ENCODE results near the gene MBOAT1. TPM values are rescaled to one million over a fixed set of nuclear protein-coding genes. Genes with fewer than 3 reads are reported as not detected.

MBOAT1 gene
- total RNA-seq, 1 donor from 2014 or later, result 10.9 TPM

- no peak overlapping the region for H3K4me3 ChIP-seq (ENCODE audit: low read depth, low read length)
- DNase-seq (ENCODE audit: low read depth), result no peak
- TF ChIP-seq, protein P1, sequence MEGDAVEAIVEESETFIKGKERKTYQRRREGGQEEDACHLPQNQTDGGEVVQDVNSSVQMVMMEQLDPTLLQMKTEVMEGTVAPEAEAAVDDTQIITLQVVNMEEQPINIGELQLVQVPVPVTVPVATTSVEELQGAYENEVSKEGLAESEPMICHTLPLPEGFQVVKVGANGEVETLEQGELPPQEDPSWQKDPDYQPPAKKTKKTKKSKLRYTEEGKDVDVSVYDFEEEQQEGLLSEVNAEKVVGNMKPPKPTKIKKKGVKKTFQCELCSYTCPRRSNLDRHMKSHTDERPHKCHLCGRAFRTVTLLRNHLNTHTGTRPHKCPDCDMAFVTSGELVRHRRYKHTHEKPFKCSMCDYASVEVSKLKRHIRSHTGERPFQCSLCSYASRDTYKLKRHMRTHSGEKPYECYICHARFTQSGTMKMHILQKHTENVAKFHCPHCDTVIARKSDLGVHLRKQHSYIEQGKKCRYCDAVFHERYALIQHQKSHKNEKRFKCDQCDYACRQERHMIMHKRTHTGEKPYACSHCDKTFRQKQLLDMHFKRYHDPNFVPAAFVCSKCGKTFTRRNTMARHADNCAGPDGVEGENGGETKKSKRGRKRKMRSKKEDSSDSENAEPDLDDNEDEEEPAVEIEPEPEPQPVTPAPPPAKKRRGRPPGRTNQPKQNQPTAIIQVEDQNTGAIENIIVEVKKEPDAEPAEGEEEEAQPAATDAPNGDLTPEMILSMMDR (conservative IDR thresholded peaks at IDR 0.05; ENCODE audit: low read depth, low read length), result no peak
These were observed 95.5 kb downstream of the MBOAT1 start for GRCh38 chr6:20116792-20117191.

DNA sequence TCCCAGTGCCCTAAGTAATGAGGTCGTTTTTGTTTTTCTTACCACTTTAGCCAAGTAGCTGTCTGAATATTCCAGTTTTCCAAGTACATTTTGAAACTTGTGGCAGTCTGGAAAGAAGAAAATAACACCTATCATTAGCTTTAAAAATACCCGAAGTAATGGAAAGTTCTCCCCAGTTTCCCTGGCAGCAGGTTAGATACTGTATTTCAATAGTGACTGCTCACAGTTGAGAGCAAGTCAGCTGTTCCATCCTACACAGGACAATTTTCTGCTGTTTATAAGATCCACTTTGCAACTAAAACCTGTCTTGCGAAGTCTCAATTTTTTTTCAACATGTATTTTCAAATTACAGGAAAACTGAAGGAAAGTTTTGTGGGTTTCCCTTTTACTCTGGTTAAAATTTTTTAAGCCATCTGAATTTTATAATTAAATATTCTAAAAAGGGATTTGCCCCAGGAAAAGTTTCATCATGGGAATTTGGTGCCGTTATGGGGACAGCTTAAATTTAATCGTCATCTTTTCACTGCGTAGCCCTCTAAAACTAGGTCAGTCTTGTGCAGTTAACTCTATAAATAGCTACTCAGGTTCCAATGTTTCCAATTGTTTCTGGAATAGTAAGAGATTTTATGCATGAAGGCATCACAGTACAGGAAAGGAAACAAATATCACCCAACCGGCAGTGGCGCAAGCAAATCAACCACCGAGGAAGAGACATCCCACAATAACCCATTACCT lies 96.9 kb downstream of the MBOAT1 start:
- TF ChIP-seq, protein P1 (conservative IDR thresholded peaks at IDR 0.05; ENCODE audit: low read depth, low read length), result no peak
- no peak for DNase-seq (ENCODE audit: low read depth)

DNA sequence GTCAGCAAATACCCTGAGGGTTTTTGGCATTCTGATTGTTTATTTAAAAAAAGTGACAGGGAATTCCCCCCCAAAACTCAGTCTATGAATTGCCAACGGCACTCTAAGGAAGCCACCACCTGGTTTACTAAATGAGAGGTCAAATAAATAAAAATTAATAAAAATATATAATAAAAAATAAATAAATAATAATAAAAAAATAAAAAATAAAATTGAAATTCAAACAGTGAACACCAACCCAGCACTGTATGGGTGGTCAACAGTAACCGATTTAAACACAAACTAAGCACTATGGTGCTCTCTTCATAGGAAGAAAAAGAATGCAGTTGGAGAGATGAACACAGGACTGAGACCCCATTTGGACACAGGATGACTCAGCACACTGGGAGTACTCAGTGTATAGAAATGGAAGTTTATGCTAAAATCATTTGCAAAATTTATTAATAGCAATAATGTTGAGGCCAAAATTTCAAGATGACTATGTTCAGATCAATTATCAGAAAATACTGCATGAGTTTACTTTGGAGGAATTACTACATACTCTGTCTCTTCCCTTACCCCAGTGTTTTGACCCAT lies 98.5 kb downstream of the MBOAT1 start:
- TF ChIP-seq, protein P1 (conservative IDR thresholded peaks at IDR 0.05; ENCODE audit: low read depth, low read length), result no peak
- no peak for DNase-seq (ENCODE audit: low read depth)
- H3K4me3 ChIP-seq (ENCODE audit: low read depth, low read length), result no peak overlapping the region

More for the DNA sequence above, 96.9 kb downstream of the MBOAT1 start:
- no peak overlapping the region for H3K4me3 ChIP-seq (ENCODE audit: low read depth, low read length)

DNA sequence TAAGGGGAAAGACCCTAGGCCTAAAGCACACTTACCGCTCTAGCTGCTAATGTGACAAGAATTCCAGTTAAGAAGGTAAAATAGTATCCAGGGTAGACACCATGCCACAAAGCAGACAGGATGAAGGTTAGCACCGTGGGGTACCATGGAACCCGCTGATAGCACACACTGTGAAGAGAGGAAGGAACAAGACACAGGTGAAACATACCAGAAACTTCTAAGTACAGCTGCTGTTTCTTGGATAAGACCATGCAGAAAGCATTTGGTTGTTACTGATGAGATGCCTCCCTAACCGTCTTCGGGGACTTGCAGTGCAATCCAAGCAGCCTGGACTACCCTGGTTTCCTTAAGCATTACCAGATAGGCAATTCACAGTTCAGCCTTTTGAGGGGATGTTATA lies 99.4 kb downstream of the MBOAT1 start:
- no peak for DNase-seq (ENCODE audit: low read depth)
- TF ChIP-seq, protein P1 (conservative IDR thresholded peaks at IDR 0.05; ENCODE audit: low read depth, low read length), result no peak
- H3K4me3 ChIP-seq (ENCODE audit: low read depth, low read length), result no peak overlapping the region

- TF ChIP-seq, protein P1 (conservative IDR thresholded peaks at IDR 0.05; ENCODE audit: low read depth, low read length), result no peak
- no peak overlapping the region for H3K4me3 ChIP-seq (ENCODE audit: low read depth, low read length)
- DNase-seq (ENCODE audit: low read depth), result no peak
These were observed 100.0 kb downstream of the MBOAT1 start for GRCh38 chr6:20112241-20112640.

DNA sequence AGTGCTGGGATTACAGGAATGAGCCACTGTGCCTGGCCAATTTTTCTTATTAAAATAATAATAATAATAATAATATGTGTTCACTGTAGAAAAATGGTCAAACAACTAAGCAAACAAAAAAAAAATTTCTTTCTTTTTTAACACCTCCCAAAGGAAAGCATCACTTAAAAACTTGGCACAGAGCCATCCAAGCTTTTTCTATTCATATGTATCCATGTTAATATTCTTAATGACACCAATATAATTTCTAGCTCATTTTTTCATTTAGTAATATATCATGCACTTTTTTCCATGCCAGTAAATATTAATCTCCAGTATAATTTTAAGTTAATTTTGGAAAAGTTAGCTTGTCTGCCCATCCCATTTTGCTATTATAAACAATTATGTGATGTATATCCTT lies 101.8 kb downstream of the MBOAT1 start:
- TF ChIP-seq, protein P1 (conservative IDR thresholded peaks at IDR 0.05; ENCODE audit: low read depth, low read length), result no peak

GRCh38 chr6:20109526-20109925 lies 102.7 kb downstream of the MBOAT1 start:
- no peak overlapping the region for H3K4me3 ChIP-seq (ENCODE audit: low read depth, low read length)
- TF ChIP-seq, protein P1 (conservative IDR thresholded peaks at IDR 0.05; ENCODE audit: low read depth, low read length), result no peak
- DNase-seq (ENCODE audit: low read depth), result no peak

More for the DNA sequence above, 101.8 kb downstream of the MBOAT1 start:
- no peak overlapping the region for H3K4me3 ChIP-seq (ENCODE audit: low read depth, low read length)
- DNase-seq (ENCODE audit: low read depth), result no peak

Data from epithelial cell of proximal tubule (primary cell).